NT2/D1 (cell line): ENCODE results near the gene NCKIPSD.

Experiments used
- DNase-seq: peaks from one replicate; pipeline ENCODE4 v3.0.0-alpha.2; 2011; ENCODE audit warnings: low read depth, low spot score
- H3K27me3 ChIP-seq: 2 replicates; pipeline ENCODE4 v1.6.0; 2011; ENCODE audit warnings: mild to moderate bottlenecking; ENCODE audit not compliant: insufficient read length, insufficient read depth
- H3K36me3 ChIP-seq: 2 replicates; pipeline ENCODE4 v1.6.1; 2011; ENCODE audit warnings: mild to moderate bottlenecking, low read length, mixed read lengths; ENCODE audit not compliant: insufficient read depth, insufficient read length
- H3K4me1 ChIP-seq: 2 replicates; pipeline ENCODE4 v1.5.1; 2011; ENCODE audit not compliant: insufficient read depth, insufficient read length
- H3K4me3 ChIP-seq: 2 replicates; pipeline ENCODE4 v1.5.1; 2011; ENCODE audit warnings: low read depth; ENCODE audit not compliant: insufficient read length
- H3K9ac ChIP-seq: 2 replicates; pipeline ENCODE4 v1.6.0; 2011; ENCODE audit warnings: low read depth; ENCODE audit not compliant: insufficient read length
- H3K9me3 ChIP-seq: 2 replicates; pipeline ENCODE4 v1.5.1; 2011; ENCODE audit warnings: mild to moderate bottlenecking, low read length; ENCODE audit not compliant: insufficient read depth
- SUZ12 ChIP-seq: IDR thresholded peaks from 2 replicates; pipeline ENCODE4 v1.6.1; 2011; ENCODE audit not compliant: insufficient read length, insufficient read depth; ENCODE audit errors: extremely low read depth
- YY1 ChIP-seq: IDR thresholded peaks from 2 replicates; pipeline ENCODE4 v1.6.1; 2011; ENCODE audit not compliant: insufficient read length, insufficient read depth
- ZNF274 ChIP-seq: IDR thresholded peaks from 2 replicates; pipeline ENCODE4 v1.6.1; 2011; ENCODE audit warnings: mild to moderate bottlenecking, low read depth, low read length

The NCKIPSD gene

DNA sequence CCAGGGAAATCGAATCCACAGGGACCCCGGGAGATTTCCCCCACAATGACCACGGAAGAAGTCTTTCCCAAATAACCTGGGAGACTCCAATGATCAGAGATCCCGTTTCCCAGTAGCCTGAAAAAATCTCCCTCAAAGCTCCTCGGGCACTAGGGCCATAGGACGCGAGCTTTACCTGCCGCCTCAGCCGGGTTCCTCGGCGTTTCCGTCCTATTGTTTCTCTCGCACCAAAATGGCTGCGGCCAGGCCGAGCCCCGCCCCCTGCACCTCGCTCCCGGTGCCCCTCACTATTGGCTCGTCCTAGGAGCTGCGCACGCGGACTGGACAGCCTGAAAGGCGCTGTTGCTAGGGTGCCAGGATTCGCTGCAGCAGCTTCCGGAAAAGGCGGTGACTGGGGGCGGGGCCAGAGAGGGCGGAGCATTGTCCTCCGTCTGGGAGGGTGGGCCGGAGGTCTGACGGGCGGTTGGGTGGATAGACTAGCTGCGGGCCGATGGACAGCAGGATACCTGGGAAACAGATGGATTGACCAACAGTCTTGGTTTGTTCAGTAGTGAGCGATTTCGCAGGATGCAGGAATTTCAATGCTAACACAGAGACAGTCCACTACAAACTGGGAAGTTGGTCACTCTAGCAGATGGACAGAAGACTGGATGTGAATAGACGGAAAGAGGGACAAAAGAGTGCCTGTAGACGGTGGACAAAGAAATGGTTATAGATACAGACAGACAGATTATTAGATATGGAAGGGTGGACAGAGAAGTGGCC, 31.4 kb upstream of the NCKIPSD start, which contains the start of gene IP6K2:
Gene IP6K2, minus strand, starts transcription at position 240 of the 765 bp plus-strand sequence. CDS start 21,930 bp downstream, outside the sequence.
- DNase-seq, result peak; percentile 98
- no peaks in the 10 kb centered on the region for H3K9me3 ChIP-seq
- peaks cover 5% of the 10 kb centered on the region for H3K4me1 ChIP-seq
- H3K9ac ChIP-seq, result peak within 1 kb of the TSS; percentile 93
- TF ChIP-seq SUZ12 (no peak), ZNF274 (no peak), YY1 (peak; percentile 87)
- H3K4me3 ChIP-seq, result peak within 1 kb of the TSS; percentile 81
- no peaks in the 10 kb centered on the region for H3K27me3 ChIP-seq
- peaks cover 26% of the 10 kb centered on the region for H3K36me3 ChIP-seq

DNA sequence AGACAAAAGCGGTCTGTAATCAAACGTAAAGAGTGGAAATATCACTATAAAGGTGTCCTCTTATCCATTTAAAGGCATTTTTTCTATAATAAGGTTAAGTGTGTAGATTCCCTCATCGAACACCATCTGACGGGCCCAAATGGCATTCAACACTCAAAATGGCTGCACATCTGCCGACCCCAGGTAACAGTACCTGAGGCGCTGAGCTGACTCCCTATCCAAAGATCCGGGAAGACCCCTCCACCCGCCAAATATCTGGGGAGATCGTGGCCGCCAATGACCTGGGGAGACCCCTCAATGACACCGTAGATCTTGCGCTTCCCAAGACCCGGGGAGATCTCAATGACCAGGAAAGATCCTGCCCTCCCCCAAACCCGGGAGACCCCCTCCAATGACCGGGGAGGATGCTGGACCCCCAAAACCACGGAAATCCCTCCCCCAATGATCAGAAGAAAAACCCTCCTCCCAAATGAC, 30.8 kb upstream of the NCKIPSD start:
- H3K4me1 ChIP-seq, result peaks cover 5% of the 10 kb centered on the region
- H3K4me3 ChIP-seq, result peak overlapping the region; percentile 81
- H3K27me3 ChIP-seq, result no peaks in the 10 kb centered on the region
- no peak for TF ChIP-seq ZNF274
- TF ChIP-seq SUZ12, result no peak
- TF ChIP-seq YY1, result peak; percentile 63
- no peak for DNase-seq
- peak overlapping the region; percentile 93 for H3K9ac ChIP-seq
- peaks cover 31% of the 10 kb centered on the region for H3K36me3 ChIP-seq
- no peaks in the 10 kb centered on the region for H3K9me3 ChIP-seq

DNA sequence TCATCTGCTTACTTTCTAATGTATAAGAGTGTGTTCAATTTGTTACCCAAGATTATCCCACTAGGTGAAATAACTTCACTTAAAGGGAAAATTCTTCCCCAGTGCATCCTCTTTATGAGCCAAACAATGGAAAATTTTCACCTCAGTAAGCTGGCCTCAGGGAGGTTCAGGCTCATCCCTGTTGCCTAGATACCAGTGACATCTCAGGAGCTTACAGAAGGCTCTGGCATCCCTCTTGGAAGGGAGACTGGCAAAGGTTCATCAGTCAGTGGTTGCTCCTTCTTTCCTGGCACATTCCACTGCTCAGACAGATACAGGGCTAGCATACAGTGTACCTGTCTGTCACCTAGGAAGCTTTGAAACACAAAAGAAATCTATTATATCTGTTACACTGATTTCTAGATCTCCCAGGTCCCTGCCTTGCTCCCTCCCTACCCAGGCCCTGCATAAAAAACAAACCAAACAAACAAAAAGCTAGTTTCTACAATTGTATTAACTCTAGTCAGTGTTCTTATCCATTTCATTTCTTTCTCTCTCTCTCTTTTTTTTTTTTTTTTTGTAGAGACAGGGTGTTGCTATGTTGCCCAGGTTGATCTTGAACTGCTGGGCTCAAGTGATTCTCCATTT, 29.6 kb upstream of the NCKIPSD start:
- TF ChIP-seq ZNF274 (no peak), SUZ12 (no peak), YY1 (no peak)
- Histone ChIP-seq H3K27me3 (no peaks in the 10 kb centered on the region), H3K36me3 (peaks cover 42% of the 10 kb centered on the region), H3K9me3 (no peaks in the 10 kb centered on the region), H3K4me3 (peak overlapping the region; percentile 9), H3K4me1 (peaks cover 5% of the 10 kb centered on the region), H3K9ac (no peak overlapping the region)
- DNase-seq, result no peak

DNA sequence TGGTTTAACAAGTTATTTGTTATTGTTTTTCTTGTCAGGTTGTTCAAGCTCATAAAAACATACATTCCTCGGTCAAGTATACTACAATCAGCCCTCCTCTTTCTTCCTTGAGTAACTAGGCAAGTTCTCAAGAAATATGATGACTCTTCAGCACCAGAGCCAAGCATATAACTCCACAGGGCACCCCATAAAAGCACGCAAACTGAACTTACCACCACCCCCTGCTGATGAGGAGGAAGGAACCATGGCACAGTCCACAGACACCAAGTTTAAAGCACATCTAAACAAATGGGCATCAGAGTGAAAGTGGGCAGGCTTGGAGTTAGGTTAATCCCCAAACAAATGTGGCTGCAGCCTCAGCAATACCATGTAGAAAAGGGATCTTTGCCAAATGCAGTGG, 26.0 kb upstream of the NCKIPSD start:
- no peak for TF ChIP-seq ZNF274
- TF ChIP-seq SUZ12, result no peak
- no peak for TF ChIP-seq YY1
- DNase-seq, result no peak
- peaks cover 74% of the 10 kb centered on the region for H3K36me3 ChIP-seq

DNA sequence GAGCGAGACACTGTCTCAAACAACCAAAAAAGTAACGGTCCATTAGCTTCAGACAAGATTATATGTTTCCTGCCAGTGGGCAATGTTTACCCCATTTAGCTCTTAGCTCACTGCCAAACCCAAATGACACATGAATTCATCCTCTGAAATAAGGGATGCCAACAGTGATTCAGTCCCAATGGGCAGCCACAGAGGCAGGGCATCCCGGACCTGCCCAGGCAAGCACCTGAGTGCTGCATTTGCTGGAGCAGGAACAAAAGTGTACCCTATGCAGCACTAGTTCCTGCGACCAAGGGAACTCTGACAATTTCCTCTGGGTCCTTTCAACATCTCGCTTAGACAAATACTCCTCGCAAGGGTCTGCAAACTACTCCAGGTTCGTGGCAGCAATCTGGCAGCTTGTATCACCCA, 23.3 kb upstream of the NCKIPSD start:
- Histone ChIP-seq H3K36me3 (peaks cover 81% of the 10 kb centered on the region), H3K9me3 (no peaks in the 10 kb centered on the region), H3K27me3 (no peaks in the 10 kb centered on the region), H3K9ac (no peak overlapping the region), H3K4me1 (peaks cover 7% of the 10 kb centered on the region), H3K4me3 (no peak overlapping the region)
- TF ChIP-seq ZNF274 (no peak), YY1 (no peak), SUZ12 (no peak)
- DNase-seq, result no peak

More for the DNA sequence above, 26.0 kb upstream of the NCKIPSD start:
- no peaks in the 10 kb centered on the region for H3K27me3 ChIP-seq
- no peak overlapping the region for H3K4me3 ChIP-seq
- no peaks in the 10 kb centered on the region for H3K9me3 ChIP-seq
- peaks cover 7% of the 10 kb centered on the region for H3K4me1 ChIP-seq
- no peak overlapping the region for H3K9ac ChIP-seq

DNA sequence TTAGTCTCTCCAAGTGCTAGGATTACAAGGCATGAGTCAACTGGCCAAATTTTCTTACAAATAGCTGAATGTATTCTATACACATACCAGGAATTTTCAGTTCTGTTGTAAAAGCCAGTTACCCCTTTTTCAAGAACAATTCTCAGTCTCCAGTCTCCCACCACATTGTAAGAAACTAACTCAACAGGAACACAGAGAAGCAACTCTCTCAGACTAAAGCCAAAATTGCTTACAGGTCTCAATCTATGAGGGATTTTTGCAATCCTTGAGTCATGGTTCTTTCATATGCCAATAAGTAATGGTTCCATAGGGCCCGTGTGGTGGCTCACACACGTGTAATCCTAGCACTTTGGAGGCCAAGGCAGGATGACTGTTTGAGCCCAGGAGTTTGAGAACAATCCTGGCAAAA, 22.8 kb upstream of the NCKIPSD start:
- peaks cover 7% of the 10 kb centered on the region for H3K4me1 ChIP-seq
- peaks cover 79% of the 10 kb centered on the region for H3K36me3 ChIP-seq
- H3K27me3 ChIP-seq, result no peaks in the 10 kb centered on the region
- no peak overlapping the region for H3K9ac ChIP-seq
- H3K9me3 ChIP-seq, result no peaks in the 10 kb centered on the region
- TF ChIP-seq SUZ12, result no peak
- no peak for TF ChIP-seq ZNF274
- TF ChIP-seq YY1, result no peak
- no peak overlapping the region for H3K4me3 ChIP-seq
- no peak for DNase-seq

DNA sequence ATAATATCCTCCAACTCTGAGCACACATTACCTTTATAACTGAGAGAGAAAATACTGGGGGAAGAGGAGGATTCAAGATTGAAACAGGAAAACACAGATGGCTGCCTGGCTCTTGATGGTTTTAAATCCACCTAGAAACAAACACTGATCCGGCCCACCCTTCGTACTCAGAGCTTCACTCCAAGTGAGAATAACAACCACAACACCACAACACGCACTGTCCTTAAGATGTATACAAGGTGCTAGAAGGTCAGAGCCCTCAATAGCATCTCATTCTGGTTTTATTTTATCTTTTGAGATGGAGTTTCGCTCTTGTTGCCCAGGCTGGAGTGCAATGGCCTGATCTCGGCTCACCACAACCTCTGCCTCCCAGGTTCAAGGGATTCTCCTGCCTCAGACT, 21.4 kb upstream of the NCKIPSD start:
- H3K4me3 ChIP-seq, result no peak overlapping the region
- no peaks in the 10 kb centered on the region for H3K9me3 ChIP-seq
- DNase-seq, result no peak
- TF ChIP-seq ZNF274 (no peak), YY1 (no peak), SUZ12 (no peak)
- peak overlapping the region; percentile 18 for H3K9ac ChIP-seq
- H3K36me3 ChIP-seq, result peaks cover 74% of the 10 kb centered on the region
- H3K27me3 ChIP-seq, result no peaks in the 10 kb centered on the region
- peaks cover 6% of the 10 kb centered on the region for H3K4me1 ChIP-seq
